ENCODE data around the gene XBP1. TPM values are rescaled to one million over a fixed set of nuclear protein-coding genes. Genes with fewer than 3 reads are reported as not detected.
"Not testable (repeated sequence)": the region's sequence is repeated elsewhere in the genome, so short reads cannot be mapped to it uniquely, and the experiment has no call there.

XBP1 gene
- total RNA-seq, 1 donor from 2014 or later: 255 TPM

DNA sequence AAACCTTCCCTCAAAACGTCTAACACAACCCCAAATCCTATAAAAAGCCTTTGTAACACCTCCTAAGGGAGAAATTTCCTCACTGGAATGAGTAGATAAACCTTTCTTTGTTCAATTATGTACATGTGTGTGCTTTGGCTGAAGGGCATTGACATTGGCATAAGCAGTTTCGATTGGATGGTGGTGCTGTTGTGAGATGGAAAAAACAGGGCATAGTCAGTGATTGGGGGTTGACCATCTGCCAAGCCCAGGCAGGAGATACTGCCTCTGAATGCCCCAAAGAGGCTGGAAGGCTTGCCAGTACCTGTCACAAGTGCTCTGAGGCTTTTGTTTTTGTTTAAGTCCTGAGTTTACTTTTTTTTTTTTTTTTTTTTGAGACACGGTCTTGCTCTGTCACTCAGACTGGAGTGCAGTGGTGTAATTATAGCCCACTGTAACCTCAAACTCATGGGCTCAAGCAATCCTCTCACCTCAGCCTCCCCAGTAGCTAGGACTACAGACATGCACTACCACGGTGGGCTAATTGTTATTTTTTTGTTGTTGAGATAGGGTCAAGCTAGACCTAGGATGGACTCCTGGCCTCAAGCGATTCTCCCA is 29.1 kb downstream of the XBP1 start:
- TF ChIP-seq, protein P1, sequence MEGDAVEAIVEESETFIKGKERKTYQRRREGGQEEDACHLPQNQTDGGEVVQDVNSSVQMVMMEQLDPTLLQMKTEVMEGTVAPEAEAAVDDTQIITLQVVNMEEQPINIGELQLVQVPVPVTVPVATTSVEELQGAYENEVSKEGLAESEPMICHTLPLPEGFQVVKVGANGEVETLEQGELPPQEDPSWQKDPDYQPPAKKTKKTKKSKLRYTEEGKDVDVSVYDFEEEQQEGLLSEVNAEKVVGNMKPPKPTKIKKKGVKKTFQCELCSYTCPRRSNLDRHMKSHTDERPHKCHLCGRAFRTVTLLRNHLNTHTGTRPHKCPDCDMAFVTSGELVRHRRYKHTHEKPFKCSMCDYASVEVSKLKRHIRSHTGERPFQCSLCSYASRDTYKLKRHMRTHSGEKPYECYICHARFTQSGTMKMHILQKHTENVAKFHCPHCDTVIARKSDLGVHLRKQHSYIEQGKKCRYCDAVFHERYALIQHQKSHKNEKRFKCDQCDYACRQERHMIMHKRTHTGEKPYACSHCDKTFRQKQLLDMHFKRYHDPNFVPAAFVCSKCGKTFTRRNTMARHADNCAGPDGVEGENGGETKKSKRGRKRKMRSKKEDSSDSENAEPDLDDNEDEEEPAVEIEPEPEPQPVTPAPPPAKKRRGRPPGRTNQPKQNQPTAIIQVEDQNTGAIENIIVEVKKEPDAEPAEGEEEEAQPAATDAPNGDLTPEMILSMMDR (IDR thresholded peaks at IDR 0.05): no peak
- DNase-seq: no peak
- H3K4me1 ChIP-seq: peaks cover 20% of the 10 kb centered on the region
- ATAC-seq: no peak
- H3K4me3 ChIP-seq: no peak overlapping the region
- no peak overlapping the region for H3K27ac ChIP-seq
- no peaks in the 10 kb centered on the region for H3K9me3 ChIP-seq
- no peaks in the 10 kb centered on the region for H3K27me3 ChIP-seq
- H3K36me3 ChIP-seq: peaks cover 14% of the 10 kb centered on the region
- intact Hi-C loops (cut with DNase I): no loop called here

DNA sequence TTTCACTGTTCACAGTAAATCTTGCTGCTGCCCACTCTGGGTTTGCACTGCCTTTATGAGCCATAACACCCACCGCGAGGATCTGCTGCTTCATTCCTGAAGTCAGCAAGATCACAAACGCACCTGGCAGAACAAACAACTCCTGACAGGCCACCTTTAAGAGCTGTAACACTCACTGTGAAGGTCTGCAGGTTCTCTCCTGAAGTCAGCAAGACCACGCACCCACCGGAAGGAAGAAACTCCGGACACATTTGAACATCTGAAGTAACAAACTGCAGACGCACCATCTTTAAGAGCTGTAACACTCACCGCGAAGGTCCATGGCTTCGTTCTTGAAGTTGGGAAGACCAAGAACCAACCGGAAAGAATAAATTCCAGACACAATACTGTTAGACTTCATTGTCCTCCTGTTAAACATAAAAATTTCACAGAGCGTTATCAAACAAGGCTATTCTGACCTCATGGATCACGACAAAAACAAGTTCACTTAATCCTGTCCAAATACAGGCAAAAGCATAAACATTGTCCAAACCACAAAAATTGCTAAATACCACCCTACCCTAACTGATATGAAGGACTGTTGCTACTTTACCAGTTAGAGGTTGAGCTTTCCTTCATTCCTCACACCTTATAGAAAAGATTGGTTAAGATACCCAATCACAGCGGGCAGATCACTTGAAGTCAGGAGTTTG is 30.8 kb downstream of the XBP1 start:
- TF ChIP-seq, protein P1 (IDR thresholded peaks at IDR 0.05): no peak
- Histone ChIP-seq H3K36me3 (no peaks in the 10 kb centered on the region), H3K27ac (no peak overlapping the region), H3K4me3 (no peak overlapping the region), H3K9me3 (no peaks in the 10 kb centered on the region), H3K4me1 (peaks cover 9% of the 10 kb centered on the region), H3K27me3 (no peaks in the 10 kb centered on the region)
- ATAC-seq (no peak), DNase-seq (no peak)
- intact Hi-C loops (cut with DNase I): no loop called here

DNA sequence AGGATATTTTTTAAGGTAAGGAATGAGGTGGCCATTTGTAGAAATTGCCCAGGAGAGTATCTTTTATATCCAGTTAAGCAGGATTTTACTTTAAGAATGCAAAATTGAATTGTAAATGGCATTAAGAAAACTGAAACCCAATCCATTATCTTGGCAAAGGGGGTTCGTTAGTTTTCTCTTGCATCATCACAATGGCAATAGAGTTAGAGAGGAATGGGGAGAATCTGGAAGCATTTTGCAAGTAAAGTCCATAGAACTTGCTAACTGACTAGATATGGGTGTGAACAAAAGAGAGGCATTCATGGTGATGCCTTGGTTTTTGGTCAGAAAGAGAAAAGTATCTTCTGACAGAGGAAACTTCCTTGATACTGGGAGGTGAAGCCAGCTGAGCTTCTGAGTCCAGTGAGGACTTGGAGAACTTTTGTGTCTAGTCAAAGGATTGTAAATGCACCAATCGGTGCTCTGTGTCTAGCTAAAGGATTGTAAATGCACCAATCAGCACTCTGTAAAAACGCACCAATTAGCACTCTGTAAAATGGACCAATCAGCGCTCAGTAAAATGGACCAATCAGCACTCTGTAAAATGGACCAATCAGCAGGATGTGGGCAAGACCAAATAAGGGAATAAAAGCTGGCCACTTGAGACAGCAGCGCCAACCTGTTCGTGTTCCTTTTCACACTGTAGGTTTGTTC is 31.5 kb downstream of the XBP1 start:
- intact Hi-C loops (cut with DNase I): no loop called here
- no peak for ATAC-seq

DNA sequence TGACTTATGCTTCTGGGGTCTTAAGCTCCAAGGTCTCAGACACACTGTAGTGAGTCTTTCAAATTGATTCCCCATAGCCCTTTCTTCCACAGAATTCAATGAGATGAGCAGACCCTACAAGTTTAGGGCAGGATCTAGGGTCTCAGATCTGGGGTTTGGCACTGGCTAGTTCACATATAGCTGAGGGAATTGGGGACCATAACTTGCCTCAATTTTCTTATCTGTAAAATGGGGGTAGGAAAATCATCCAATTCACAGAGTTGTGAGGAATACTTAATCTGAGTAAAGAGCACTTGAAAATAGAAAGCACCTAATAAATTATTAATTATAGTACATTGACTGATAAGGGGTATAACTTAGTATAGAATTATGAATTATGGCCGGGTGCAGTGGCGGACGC is 33.7 kb downstream of the XBP1 start:
- Histone ChIP-seq H3K36me3 (no peaks in the 10 kb centered on the region), H3K4me3 (no peak overlapping the region), H3K27me3 (no peaks in the 10 kb centered on the region), H3K4me1 (no peaks in the 10 kb centered on the region), H3K27ac (no peak overlapping the region), H3K9me3 (no peaks in the 10 kb centered on the region)
- no peak for DNase-seq
- TF ChIP-seq, protein P1 (IDR thresholded peaks at IDR 0.05): no peak
- intact Hi-C loops (cut with DNase I): no loop called here
- ATAC-seq: no peak

More for the DNA sequence above, 31.5 kb downstream of the XBP1 start:
- Histone ChIP-seq H3K4me1 (peaks cover 3% of the 10 kb centered on the region), H3K27me3 (no peaks in the 10 kb centered on the region), H3K9me3 (no peaks in the 10 kb centered on the region), H3K36me3 (no peaks in the 10 kb centered on the region), H3K27ac (no peak overlapping the region), H3K4me3 (no peak overlapping the region)
- TF ChIP-seq, protein P1 (IDR thresholded peaks at IDR 0.05): no peak
- no peak for DNase-seq

DNA sequence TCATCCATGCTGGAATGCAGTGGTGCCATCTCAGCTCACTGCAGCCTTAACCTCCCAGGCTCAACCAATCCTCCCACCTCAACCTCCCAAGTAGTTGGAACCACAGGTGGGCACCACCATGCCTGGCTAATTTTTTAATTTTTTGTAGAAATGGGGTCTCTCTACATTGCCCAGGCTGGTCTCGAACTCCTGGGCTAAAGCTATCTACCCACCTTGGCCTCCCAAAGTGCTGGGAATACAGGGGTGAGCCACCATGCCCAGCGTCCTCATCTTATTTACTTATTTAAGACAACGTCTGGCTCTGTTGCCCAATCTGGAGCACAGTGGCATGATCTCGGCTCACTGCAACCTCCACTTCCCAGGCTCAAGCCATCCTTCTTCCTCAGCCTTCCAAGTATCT is 38.4 kb downstream of the XBP1 start:
- H3K9me3 ChIP-seq; DNase-seq; H3K27ac ChIP-seq; H3K4me3 ChIP-seq; intact Hi-C loops (cut with DNase I); ATAC-seq; H3K36me3 ChIP-seq; H3K27me3 ChIP-seq; H3K4me1 ChIP-seq: not testable (repeated sequence)

DNA sequence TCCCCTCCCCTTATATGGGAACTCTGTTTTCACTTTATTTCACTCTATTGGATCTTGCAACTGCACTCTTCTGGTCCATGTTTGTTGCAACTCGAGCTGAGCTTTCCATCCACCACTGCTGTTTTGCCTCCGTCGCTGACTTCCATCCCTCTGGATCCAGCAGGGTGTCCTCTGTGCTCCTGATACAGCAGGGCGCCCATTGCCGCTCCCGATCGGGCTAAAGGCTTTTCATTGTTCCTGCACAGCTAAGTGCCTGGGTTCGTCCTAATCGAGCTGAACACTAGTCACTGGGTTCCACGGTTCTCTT is 39.0 kb downstream of the XBP1 start:
- no peaks in the 10 kb centered on the region for H3K4me1 ChIP-seq
- ATAC-seq (no peak), DNase-seq (no peak)
- no peak overlapping the region for H3K4me3 ChIP-seq
- no peaks in the 10 kb centered on the region for H3K27me3 ChIP-seq
- TF ChIP-seq, protein P1 (IDR thresholded peaks at IDR 0.05): no peak
- H3K36me3 ChIP-seq: no peaks in the 10 kb centered on the region
- intact Hi-C loops (cut with DNase I): no loop called here
- no peaks in the 10 kb centered on the region for H3K9me3 ChIP-seq
- no peak overlapping the region for H3K27ac ChIP-seq
